ENCODE results near the gene OR10H1. TPM values are rescaled to one million over a fixed set of nuclear protein-coding genes. Genes with fewer than 3 reads are reported as not detected.

Gene OR10H1
- total and polyA plus RNA-seq, 9 of the 15 experiments (the other 6 are each of a cell fraction or from before 2014, with no cell fraction given) = not detected

GRCh38 chr19:15836330-15837220, 21.1 kb upstream of the OR10H1 start (continued):
- no peak for TF ChIP-seq ZNF318 (IDR thresholded peaks at IDR 0.05; ENCODE audit: borderline replicate concordance in 1 of 2, low read depth in 1 of 2)
- no peak for TF ChIP-seq FOSL1 (tag; conservative IDR thresholded peaks at IDR 0.05)
- TF ChIP-seq, protein P1, sequence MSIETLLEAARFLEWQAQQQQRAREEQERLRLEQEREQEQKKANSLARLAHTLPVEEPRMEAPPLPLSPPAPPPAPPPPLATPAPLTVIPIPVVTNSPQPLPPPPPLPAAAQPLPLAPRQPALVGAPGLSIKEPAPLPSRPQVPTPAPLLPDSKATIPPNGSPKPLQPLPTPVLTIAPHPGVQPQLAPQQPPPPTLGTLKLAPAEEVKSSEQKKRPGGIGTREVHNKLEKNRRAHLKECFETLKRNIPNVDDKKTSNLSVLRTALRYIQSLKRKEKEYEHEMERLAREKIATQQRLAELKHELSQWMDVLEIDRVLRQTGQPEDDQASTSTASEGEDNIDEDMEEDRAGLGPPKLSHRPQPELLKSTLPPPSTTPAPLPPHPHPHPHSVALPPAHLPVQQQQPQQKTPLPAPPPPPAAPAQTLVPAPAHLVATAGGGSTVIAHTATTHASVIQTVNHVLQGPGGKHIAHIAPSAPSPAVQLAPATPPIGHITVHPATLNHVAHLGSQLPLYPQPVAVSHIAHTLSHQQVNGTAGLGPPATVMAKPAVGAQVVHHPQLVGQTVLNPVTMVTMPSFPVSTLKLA (conservative IDR thresholded peaks at IDR 0.05) = no peak
- TF ChIP-seq RBM34 (IDR thresholded peaks at IDR 0.05; ENCODE audit: borderline replicate concordance, insufficient read depth, low read length) = no peak
- TF ChIP-seq ARHGAP35 (IDR thresholded peaks at IDR 0.05; ENCODE audit: partially characterized antibody) = no peak
- TF ChIP-seq ZNF551 (CRISPR knock-in tag; IDR thresholded peaks at IDR 0.05) = no peak
- TF ChIP-seq, protein P2, sequence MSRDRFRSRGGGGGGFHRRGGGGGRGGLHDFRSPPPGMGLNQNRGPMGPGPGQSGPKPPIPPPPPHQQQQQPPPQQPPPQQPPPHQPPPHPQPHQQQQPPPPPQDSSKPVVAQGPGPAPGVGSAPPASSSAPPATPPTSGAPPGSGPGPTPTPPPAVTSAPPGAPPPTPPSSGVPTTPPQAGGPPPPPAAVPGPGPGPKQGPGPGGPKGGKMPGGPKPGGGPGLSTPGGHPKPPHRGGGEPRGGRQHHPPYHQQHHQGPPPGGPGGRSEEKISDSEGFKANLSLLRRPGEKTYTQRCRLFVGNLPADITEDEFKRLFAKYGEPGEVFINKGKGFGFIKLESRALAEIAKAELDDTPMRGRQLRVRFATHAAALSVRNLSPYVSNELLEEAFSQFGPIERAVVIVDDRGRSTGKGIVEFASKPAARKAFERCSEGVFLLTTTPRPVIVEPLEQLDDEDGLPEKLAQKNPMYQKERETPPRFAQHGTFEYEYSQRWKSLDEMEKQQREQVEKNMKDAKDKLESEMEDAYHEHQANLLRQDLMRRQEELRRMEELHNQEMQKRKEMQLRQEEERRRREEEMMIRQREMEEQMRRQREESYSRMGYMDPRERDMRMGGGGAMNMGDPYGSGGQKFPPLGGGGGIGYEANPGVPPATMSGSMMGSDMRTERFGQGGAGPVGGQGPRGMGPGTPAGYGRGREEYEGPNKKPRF (IDR thresholded peaks at IDR 0.05; ENCODE audit: low read depth, low read length) = no peak
- TF ChIP-seq PRPF4 (IDR thresholded peaks at IDR 0.05; ENCODE audit: insufficient read depth, low read depth, low read length, poor library complexity, severe bottlenecking) = peak; percentile 63
- TF ChIP-seq ETV5 (CRISPR knock-in tag; IDR thresholded peaks at IDR 0.05; ENCODE audit: low read depth) = peak; percentile 86; the same call in 1 of the 2 replicates
- TF ChIP-seq ELK1 (CRISPR knock-in tag; IDR thresholded peaks at IDR 0.05) = no peak
- 0 out of 4 replicates have a peak, but pooled peaks of 1 of the 2 experiments have one; percentile 6 for TF ChIP-seq SIX5 (IDR thresholded peaks at IDR 0.05; ENCODE audit: borderline replicate concordance in 1 of 2, insufficient read depth in 1 of 2, low read depth in 1 of 2, low read length in 2 of 2)
